ENCODE measurements around the gene POLDIP2.

The POLDIP2 gene

GRCh38 chr17:28306954-28307401 is 50.3 kb downstream of the POLDIP2 start:
- no peak for DNase-seq
- H3K27me3 ChIP-seq (replicated peaks), result peaks cover 6% of the 10 kb centered on the region
- no peak overlapping the region for H3K27ac ChIP-seq
- H3K4me3 ChIP-seq (ENCODE audit: low read depth, low read length), result no peak overlapping the region
- in situ Hi-C loops (cut with HindIII; ENCODE audit: low pct_ligation_motif_present, low sequenced_read_pairs), result no loop called here
- no peak for TF ChIP-seq CTCF (IDR thresholded peaks at IDR 0.05; ENCODE audit: low read depth, low read length, missing control alignments)
- H3K36me3 ChIP-seq (replicated peaks), result no peaks in the 10 kb centered on the region

GRCh38 chr17:28298449-28298848 is 58.9 kb downstream of the POLDIP2 start:
- in situ Hi-C loops (cut with HindIII; ENCODE audit: low pct_ligation_motif_present, low sequenced_read_pairs), result no loop called here
- TF ChIP-seq CTCF (IDR thresholded peaks at IDR 0.05; ENCODE audit: low read depth, low read length, missing control alignments), result no peak
- Histone ChIP-seq H3K27me3 (replicated peaks) (no peaks in the 10 kb centered on the region), H3K36me3 (replicated peaks) (no peaks in the 10 kb centered on the region), H3K27ac (no peak overlapping the region), H3K4me3 (ENCODE audit: low read depth, low read length) (no peak overlapping the region)
- DNase-seq, result no peak

Data from brain microvascular endothelial cell (primary cell).